Measurements from ENCODE around the gene FNIP1. TPM values are rescaled to one million over a fixed set of nuclear protein-coding genes. Genes with fewer than 3 reads are reported as not detected.

FNIP1 gene
- total RNA-seq, 1 donor from 2014 or later: 30.6 TPM

DNA sequence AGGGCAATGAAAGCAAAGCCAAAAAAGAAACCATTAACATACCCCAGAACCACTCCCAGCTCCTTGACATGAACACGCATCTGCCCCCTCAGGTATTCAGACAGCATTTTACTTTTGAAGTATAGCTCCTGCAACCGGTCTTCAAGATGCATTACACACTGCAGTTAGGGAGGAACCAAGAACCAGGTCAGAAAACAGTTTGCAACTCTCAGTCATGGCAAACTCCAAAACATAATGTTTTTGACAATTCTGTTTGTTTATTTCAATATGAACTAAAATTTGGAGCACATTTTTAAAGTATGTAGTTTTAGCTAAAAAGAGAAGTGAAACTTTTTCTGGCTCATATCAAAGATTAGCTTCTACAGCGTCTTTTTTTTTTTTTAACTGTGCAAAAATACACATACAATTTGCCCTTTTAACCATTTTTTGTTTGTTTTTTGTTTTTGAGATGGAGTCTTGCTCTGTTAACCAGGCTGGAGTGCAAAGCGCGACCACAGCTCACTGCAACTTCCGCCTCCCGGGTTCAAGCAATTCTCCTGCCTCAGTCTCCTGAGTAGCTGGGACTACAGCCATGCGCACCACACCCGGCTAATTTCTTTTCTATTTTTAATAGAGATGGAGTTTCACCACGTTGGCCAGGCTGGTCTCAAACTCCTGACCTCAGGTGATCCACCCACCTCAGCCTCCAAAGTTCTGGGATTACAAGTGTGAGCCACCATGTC, 149.6 kb downstream of the FNIP1 start:
- no peak overlapping the region for H3K4me3 Mint-ChIP-seq (ENCODE audit: unreplicated experiment)
- H3K4me1 Mint-ChIP-seq (ENCODE audit: unreplicated experiment): no peaks in the 10 kb centered on the region
- no peak overlapping the region for H3K27ac Mint-ChIP-seq (ENCODE audit: unreplicated experiment)
- no peaks in the 10 kb centered on the region for H3K27me3 Mint-ChIP-seq (ENCODE audit: unreplicated experiment)
- H3K9me3 Mint-ChIP-seq (ENCODE audit: unreplicated experiment): no peaks in the 10 kb centered on the region
- peaks cover 10% of the 10 kb centered on the region for H3K36me3 Mint-ChIP-seq (ENCODE audit: low read depth, unreplicated experiment)
- TF ChIP-seq, protein P1, sequence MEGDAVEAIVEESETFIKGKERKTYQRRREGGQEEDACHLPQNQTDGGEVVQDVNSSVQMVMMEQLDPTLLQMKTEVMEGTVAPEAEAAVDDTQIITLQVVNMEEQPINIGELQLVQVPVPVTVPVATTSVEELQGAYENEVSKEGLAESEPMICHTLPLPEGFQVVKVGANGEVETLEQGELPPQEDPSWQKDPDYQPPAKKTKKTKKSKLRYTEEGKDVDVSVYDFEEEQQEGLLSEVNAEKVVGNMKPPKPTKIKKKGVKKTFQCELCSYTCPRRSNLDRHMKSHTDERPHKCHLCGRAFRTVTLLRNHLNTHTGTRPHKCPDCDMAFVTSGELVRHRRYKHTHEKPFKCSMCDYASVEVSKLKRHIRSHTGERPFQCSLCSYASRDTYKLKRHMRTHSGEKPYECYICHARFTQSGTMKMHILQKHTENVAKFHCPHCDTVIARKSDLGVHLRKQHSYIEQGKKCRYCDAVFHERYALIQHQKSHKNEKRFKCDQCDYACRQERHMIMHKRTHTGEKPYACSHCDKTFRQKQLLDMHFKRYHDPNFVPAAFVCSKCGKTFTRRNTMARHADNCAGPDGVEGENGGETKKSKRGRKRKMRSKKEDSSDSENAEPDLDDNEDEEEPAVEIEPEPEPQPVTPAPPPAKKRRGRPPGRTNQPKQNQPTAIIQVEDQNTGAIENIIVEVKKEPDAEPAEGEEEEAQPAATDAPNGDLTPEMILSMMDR (IDR thresholded peaks at IDR 0.05; ENCODE audit: unreplicated experiment): no peak
- DNase-seq (ENCODE audit: low spot score): no peak

GRCh38 chr5:131644822-131645221, 152.0 kb downstream of the FNIP1 start:
- Mint-ChIP-seq H3K4me3 (ENCODE audit: unreplicated experiment) (no peak overlapping the region), H3K4me1 (ENCODE audit: unreplicated experiment) (peaks cover 9% of the 10 kb centered on the region), H3K27ac (ENCODE audit: unreplicated experiment) (no peak overlapping the region), H3K27me3 (ENCODE audit: unreplicated experiment) (no peaks in the 10 kb centered on the region), H3K36me3 (ENCODE audit: low read depth, unreplicated experiment) (no peaks in the 10 kb centered on the region), H3K9me3 (ENCODE audit: unreplicated experiment) (no peaks in the 10 kb centered on the region)
- no peak for DNase-seq (ENCODE audit: low spot score)
- TF ChIP-seq, protein P1 (IDR thresholded peaks at IDR 0.05; ENCODE audit: unreplicated experiment): no peak

DNA sequence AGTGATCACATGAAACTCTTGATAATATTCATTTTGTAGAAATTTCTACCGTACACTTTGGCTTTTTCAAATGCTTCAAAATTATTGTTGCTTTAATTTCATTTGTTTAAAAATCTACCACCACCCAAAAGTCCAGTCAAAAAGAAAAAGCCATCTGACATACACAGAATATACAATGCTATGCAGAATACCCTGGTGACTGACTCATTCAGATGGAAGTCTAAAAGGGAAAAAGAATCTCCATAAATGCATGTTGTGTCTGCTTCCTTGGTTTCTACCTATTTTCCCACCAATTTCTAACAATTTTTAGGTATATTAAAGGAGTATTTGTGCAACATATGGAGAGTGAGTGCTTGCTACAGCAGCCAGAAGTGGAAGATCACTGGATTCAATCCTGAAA, 152.4 kb downstream of the FNIP1 start:
- H3K4me3 Mint-ChIP-seq (ENCODE audit: unreplicated experiment): no peak overlapping the region
- H3K36me3 Mint-ChIP-seq (ENCODE audit: low read depth, unreplicated experiment): no peaks in the 10 kb centered on the region
- H3K27me3 Mint-ChIP-seq (ENCODE audit: unreplicated experiment): no peaks in the 10 kb centered on the region
- TF ChIP-seq, protein P1 (IDR thresholded peaks at IDR 0.05; ENCODE audit: unreplicated experiment): no peak
- H3K4me1 Mint-ChIP-seq (ENCODE audit: unreplicated experiment): peaks cover 13% of the 10 kb centered on the region
- no peak overlapping the region for H3K27ac Mint-ChIP-seq (ENCODE audit: unreplicated experiment)
- H3K9me3 Mint-ChIP-seq (ENCODE audit: unreplicated experiment): no peaks in the 10 kb centered on the region
- DNase-seq (ENCODE audit: low spot score): no peak

DNA sequence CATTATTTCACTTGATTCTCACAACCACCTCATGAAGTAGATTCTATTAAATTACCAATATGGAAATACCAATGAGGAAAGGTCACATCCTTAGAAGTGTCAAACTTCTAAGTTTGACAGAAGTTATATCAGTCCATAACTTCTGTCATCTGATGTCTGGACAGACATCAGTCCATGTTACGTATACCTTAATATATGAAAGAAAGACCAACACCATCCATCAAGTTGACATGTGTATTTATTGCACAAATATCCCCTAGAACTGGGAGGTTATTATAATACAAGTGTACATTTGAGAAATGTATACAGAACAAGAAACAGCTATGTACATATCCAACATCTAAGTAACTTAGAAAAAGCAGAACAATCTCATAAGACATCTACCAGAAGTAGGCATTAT, 155.3 kb downstream of the FNIP1 start:
- H3K4me1 Mint-ChIP-seq (ENCODE audit: unreplicated experiment): peaks cover 17% of the 10 kb centered on the region
- H3K27ac Mint-ChIP-seq (ENCODE audit: unreplicated experiment): no peak overlapping the region
- peaks cover under 1% of the 10 kb centered on the region for H3K27me3 Mint-ChIP-seq (ENCODE audit: unreplicated experiment)
- no peaks in the 10 kb centered on the region for H3K9me3 Mint-ChIP-seq (ENCODE audit: unreplicated experiment)
- DNase-seq (ENCODE audit: low spot score): no peak
- TF ChIP-seq, protein P1 (IDR thresholded peaks at IDR 0.05; ENCODE audit: unreplicated experiment): no peak
- H3K4me3 Mint-ChIP-seq (ENCODE audit: unreplicated experiment): no peak overlapping the region
- no peaks in the 10 kb centered on the region for H3K36me3 Mint-ChIP-seq (ENCODE audit: low read depth, unreplicated experiment)

- Mint-ChIP-seq H3K27ac (ENCODE audit: unreplicated experiment) (no peak overlapping the region), H3K4me3 (ENCODE audit: unreplicated experiment) (no peak overlapping the region), H3K27me3 (ENCODE audit: unreplicated experiment) (peaks cover 3% of the 10 kb centered on the region), H3K4me1 (ENCODE audit: unreplicated experiment) (peaks cover 22% of the 10 kb centered on the region), H3K9me3 (ENCODE audit: unreplicated experiment) (no peaks in the 10 kb centered on the region), H3K36me3 (ENCODE audit: low read depth, unreplicated experiment) (no peaks in the 10 kb centered on the region)
- TF ChIP-seq, protein P1 (IDR thresholded peaks at IDR 0.05; ENCODE audit: unreplicated experiment): no peak
- no peak for DNase-seq (ENCODE audit: low spot score)
These were observed 156.6 kb downstream of the FNIP1 start for GRCh38 chr5:131640043-131640856.

Measured in endothelial cell (in vitro differentiated cells).